ENCODE results near the gene FUT8.

- TF ChIP-seq PATZ1 (CRISPR knock-in tag; IDR thresholded peaks at IDR 0.05; ENCODE audit: borderline replicate concordance) (no peak), TSHZ2 (CRISPR knock-in tag; IDR thresholded peaks at IDR 0.05) (no peak), SNAI2 (CRISPR knock-in tag; IDR thresholded peaks at IDR 0.05) (no peak), ISL1 (CRISPR knock-in tag; IDR thresholded peaks at IDR 0.05) (no peak), OSR1 (CRISPR knock-in tag; IDR thresholded peaks at IDR 0.05) (no peak), PPARA (CRISPR knock-in tag; IDR thresholded peaks at IDR 0.05; ENCODE audit: borderline replicate concordance) (no peak)
Observed at GRCh38 chr14:65745396-65746190, 333.1 kb downstream of the FUT8 start.
